Stomach (tissue), 9 donors: ENCODE data around the gene DNAJC1. TPM values are rescaled to one million over a fixed set of nuclear protein-coding genes. Genes with fewer than 3 reads are reported as not detected.
"Not testable (repeated sequence)": the region's sequence is repeated elsewhere in the genome, so short reads cannot be mapped to it uniquely, and the experiment has no call there.

Source experiments
- DNase-seq, 2 donors: peaks; one replicate each; pipeline versions ENCODE4 v3.0.0 to v3.0.0-alpha.2; 2013 to 2019
- H3K27ac ChIP-seq, 5 donors: fragments of 200-600 bp in 4 of 5; sonication (generic) in 4 of 5; one replicate each; pipeline ENCODE4 v1.5.1; 2013 to 2019; ENCODE audit warnings: mild to moderate bottlenecking in 1 of 5, moderate library complexity in 1 of 5
- H3K27me3 ChIP-seq, 3 donors: fragments of 200-600 bp; sonication (generic); one replicate each; pipeline ENCODE4 v1.5.1; 2017 to 2019; ENCODE audit warnings: mixed run types in 1 of 3
- H3K36me3 ChIP-seq, 4 donors: fragments of 200-600 bp; sonication (generic); 1 replicate in 3 of 4; 2 replicates in 1 of 4; pipeline ENCODE4 v1.5.1; 2016 to 2019
- H3K4me1 ChIP-seq, 4 donors: fragments of 200-600 bp; sonication (generic); one replicate each; pipeline ENCODE4 v1.5.1; 2016 to 2019
- H3K4me3 ChIP-seq, 4 donors: fragments of 200-600 bp; sonication (generic) in 3 of 4; one replicate each; pipeline ENCODE4 v1.5.1; 2016 to 2019; ENCODE audit warnings: mild to moderate bottlenecking in 1 of 4
- H3K9me3 ChIP-seq, 4 donors: fragments of 200-600 bp; sonication (generic); one replicate each; pipeline ENCODE4 v1.5.1; 2016 to 2019
- CTCF ChIP-seq, 7 experiments: fragments of 450-650 bp in 4 of 7; fragments of 200-600 bp in 3 of 7; sonication (generic) in 3 of 7; IDR thresholded peaks; one replicate each; pipeline ENCODE4 v1.5.1; 2016 to 2019; ENCODE audit warnings: antibody characterized with exemption in 7 of 7, control low read depth in 2 of 7, mild to moderate bottlenecking in 1 of 7
- EP300 ChIP-seq: sonication (generic); formaldehyde crosslinking; IDR thresholded peaks from one replicate; pipeline ENCODE4 v1.6.1; 2017; ENCODE audit warnings: antibody characterized with exemption
- POLR2A ChIP-seq, 4 donors: fragments of 450-650 bp; IDR thresholded peaks; one replicate each; pipeline ENCODE4 v1.6.1; 2016; ENCODE audit warnings: antibody characterized with exemption in 4 of 4, control low read depth in 2 of 4, mild to moderate bottlenecking in 1 of 4, moderate library complexity in 1 of 4
- POLR2AphosphoS5 ChIP-seq, 3 donors: sonication (generic); formaldehyde crosslinking; IDR thresholded peaks; one replicate each; pipeline ENCODE4 v1.6.1; 2016; ENCODE audit warnings: antibody characterized with exemption in 3 of 3
- WGBS, 5 donors: extraction: QIAGEN DNeasy Blood & Tissue Kit in 3 of 5; methylation state at CpG; one replicate each; pipeline versions ENCODE4 v1.1.5 to v1.1.7; 2013 to 2018; 5-methylcytosine and 5-hydroxymethylcytosine counted together
- intact Hi-C: fragments of 100-400 bp; cut with DNase I; formaldehyde crosslinking; loops from one replicate; pipeline ENCODE4 v1.15.1; 2023; ENCODE audit warnings: low total_unique reads
- polyA plus RNA-seq, 3 donors: library from polyadenylated mRNA; stranded (reverse); fragments of 200-250 nt; gene quantifications; one replicate each; pipeline ENCODE4 v1.2.3, GENCODE V29; 2013
- total RNA-seq, 5 donors: library from RNA; depleted of rRNA; stranded (reverse); fragments of >200 nt; gene quantifications; one replicate each; pipeline versions ENCODE4 v1.1.0 to v1.2.3, GENCODE V29; 2014 to 2016
- donor health status: healthy with polysubstance abuse.
- donor health status: Bipolar disorder and iron deficiency.
- donor health status: healthy.

DNAJC1 gene
- total and polyA plus RNA-seq, 8 donors, result 16.3 to 344 (median 29.9) TPM

GRCh38 chr10:21826725-21827124 is 176.8 kb downstream of the DNAJC1 start:
- H3K27me3 ChIP-seq, result no peaks in the 10 kb centered on the region
- no peak overlapping the region for H3K27ac ChIP-seq
- DNase-seq, result no peak
- 96 to 100% (median 97%) methylated on average over 2 of the region's 2 CpGs for WGBS, 5 donors
- peaks cover 0 to 29% (median 6%) of the 10 kb centered on the region in 4 donors for H3K36me3 ChIP-seq
- TF ChIP-seq CTCF (IDR thresholded peaks at IDR 0.05) (no peak), EP300 (no peak), POLR2AphosphoS5 (IDR thresholded peaks at IDR 0.05) (no peak), POLR2A (IDR thresholded peaks at IDR 0.05) (no peak)
- no peak overlapping the region for H3K4me3 ChIP-seq
- intact Hi-C loops, result no loop called here
- peaks cover 8 to 67% (median 55%) of the 10 kb centered on the region in 4 donors for H3K9me3 ChIP-seq
- no peaks in the 10 kb centered on the region for H3K4me1 ChIP-seq

- Histone ChIP-seq H3K4me1 (no peaks in the 10 kb centered on the region), H3K9me3 (peaks cover 8 to 57% (median 50%) of the 10 kb centered on the region in 4 donors), H3K27ac (no peak overlapping the region), H3K4me3 (no peak overlapping the region), H3K36me3 (peaks cover 3 to 29% (median 6%) of the 10 kb centered on the region in 4 donors), H3K27me3 (no peaks in the 10 kb centered on the region)
- intact Hi-C loops, result no loop called here
- no peak for DNase-seq
- 96 to 100% (median 98%) methylated on average over 3 of the region's 3 CpGs for WGBS, 5 donors
- no peak for TF ChIP-seq POLR2A (IDR thresholded peaks at IDR 0.05)
- no peak for TF ChIP-seq EP300
- TF ChIP-seq CTCF (IDR thresholded peaks at IDR 0.05), result no peak
- TF ChIP-seq POLR2AphosphoS5 (IDR thresholded peaks at IDR 0.05), result no peak
These were observed 178.2 kb downstream of the DNAJC1 start for GRCh38 chr10:21825345-21825744.

GRCh38 chr10:21824409-21824808 is 179.1 kb downstream of the DNAJC1 start:
- intact Hi-C loops, result no loop called here
- WGBS, 5 donors, result 90 to 93% (median 92%) methylated on average over 4 of the region's 4 CpGs
- Histone ChIP-seq H3K9me3 (peaks cover 8 to 47% (median 40%) of the 10 kb centered on the region in 4 donors), H3K4me3 (no peak overlapping the region), H3K27ac (no peak overlapping the region), H3K27me3 (no peaks in the 10 kb centered on the region), H3K4me1 (no peaks in the 10 kb centered on the region), H3K36me3 (peaks cover 3 to 29% (median 6%) of the 10 kb centered on the region in 4 donors)
- DNase-seq, result no peak
- TF ChIP-seq POLR2AphosphoS5 (IDR thresholded peaks at IDR 0.05), result no peak
- TF ChIP-seq POLR2A (IDR thresholded peaks at IDR 0.05), result no peak
- no peak for TF ChIP-seq EP300
- no peak for TF ChIP-seq CTCF (IDR thresholded peaks at IDR 0.05)

GRCh38 chr10:21823617-21824016 is 179.9 kb downstream of the DNAJC1 start:
- TF ChIP-seq CTCF (IDR thresholded peaks at IDR 0.05) (no peak), POLR2A (IDR thresholded peaks at IDR 0.05) (no peak), EP300 (no peak), POLR2AphosphoS5 (IDR thresholded peaks at IDR 0.05) (no peak)
- DNase-seq, result no peak
- peaks cover 3 to 29% (median 6%) of the 10 kb centered on the region in 4 donors for H3K36me3 ChIP-seq
- 72 to 87% (median 82%) methylated on average over 2 of the region's 2 CpGs for WGBS, 5 donors
- H3K9me3 ChIP-seq, result peaks cover 8 to 39% (median 33%) of the 10 kb centered on the region in 4 donors
- H3K27ac ChIP-seq, result no peak overlapping the region
- H3K27me3 ChIP-seq, result no peaks in the 10 kb centered on the region
- H3K4me1 ChIP-seq, result no peaks in the 10 kb centered on the region
- intact Hi-C loops, result no loop called here
- no peak overlapping the region for H3K4me3 ChIP-seq

- H3K4me3 ChIP-seq, DNase-seq, H3K27me3 ChIP-seq, intact Hi-C loops, H3K4me1 ChIP-seq, H3K27ac ChIP-seq: not testable (repeated sequence)
- 94 to 100% (median 97%) methylated on average over 6 of the region's 6 CpGs for WGBS, 5 donors
- Histone ChIP-seq H3K36me3 (peaks cover 2 to 18% (median 4%) of the 10 kb centered on the region in 4 donors), H3K9me3 (peaks cover 4 to 26% (median 22%) of the 10 kb centered on the region in 4 donors)
These were observed 181.3 kb downstream of the DNAJC1 start for GRCh38 chr10:21822273-21822672.
